Measurements from ENCODE around the gene PRMT2. TPM values are rescaled to one million over a fixed set of nuclear protein-coding genes. Genes with fewer than 3 reads are reported as not detected.

Gene PRMT2
- total RNA-seq, 2 donors from 2014 or later: 73.6 to 87.1 TPM

DNA sequence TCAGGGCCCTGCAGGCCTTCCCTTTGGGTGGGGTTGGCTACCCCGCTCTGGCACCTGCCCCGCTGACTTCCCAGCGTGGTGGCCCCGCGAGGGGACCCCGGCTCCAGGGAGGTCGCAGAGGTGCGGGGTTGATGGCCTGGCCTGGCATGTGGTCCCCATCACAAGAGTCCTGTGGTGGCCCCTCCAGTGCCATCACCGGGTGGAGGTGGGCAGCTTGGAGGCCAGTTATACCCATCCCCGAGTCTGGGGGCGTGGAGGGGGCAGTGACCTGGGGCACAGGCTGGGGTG lies 26.8 kb downstream of the PRMT2 start:
- H3K4me3 ChIP-seq (ENCODE audit: low read length): no peak overlapping the region
- H3K4me1 Mint-ChIP-seq: no peaks in the 10 kb centered on the region
- peaks cover 1% of the 10 kb centered on the region for H3K9me3 Mint-ChIP-seq
- peaks cover 48% of the 10 kb centered on the region for H3K36me3 Mint-ChIP-seq (ENCODE audit: low read depth)
- no peak overlapping the region for H3K27ac ChIP-seq (ENCODE audit: low read depth, low read length)
- H3K9me3 ChIP-seq (ENCODE audit: control insufficient read depth, low read length): no peaks in the 10 kb centered on the region
- no peak overlapping the region for H3K9ac ChIP-seq (ENCODE audit: extremely low read depth, low read length, poor library complexity, severe bottlenecking)
- no peak for DNase-seq
- TF ChIP-seq, protein P1, sequence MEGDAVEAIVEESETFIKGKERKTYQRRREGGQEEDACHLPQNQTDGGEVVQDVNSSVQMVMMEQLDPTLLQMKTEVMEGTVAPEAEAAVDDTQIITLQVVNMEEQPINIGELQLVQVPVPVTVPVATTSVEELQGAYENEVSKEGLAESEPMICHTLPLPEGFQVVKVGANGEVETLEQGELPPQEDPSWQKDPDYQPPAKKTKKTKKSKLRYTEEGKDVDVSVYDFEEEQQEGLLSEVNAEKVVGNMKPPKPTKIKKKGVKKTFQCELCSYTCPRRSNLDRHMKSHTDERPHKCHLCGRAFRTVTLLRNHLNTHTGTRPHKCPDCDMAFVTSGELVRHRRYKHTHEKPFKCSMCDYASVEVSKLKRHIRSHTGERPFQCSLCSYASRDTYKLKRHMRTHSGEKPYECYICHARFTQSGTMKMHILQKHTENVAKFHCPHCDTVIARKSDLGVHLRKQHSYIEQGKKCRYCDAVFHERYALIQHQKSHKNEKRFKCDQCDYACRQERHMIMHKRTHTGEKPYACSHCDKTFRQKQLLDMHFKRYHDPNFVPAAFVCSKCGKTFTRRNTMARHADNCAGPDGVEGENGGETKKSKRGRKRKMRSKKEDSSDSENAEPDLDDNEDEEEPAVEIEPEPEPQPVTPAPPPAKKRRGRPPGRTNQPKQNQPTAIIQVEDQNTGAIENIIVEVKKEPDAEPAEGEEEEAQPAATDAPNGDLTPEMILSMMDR (conservative IDR thresholded peaks at IDR 0.05): no peak
- H3K4me1 ChIP-seq (ENCODE audit: control insufficient read depth, insufficient read depth, low read length): no peaks in the 10 kb centered on the region
- 97 to 100% methylated on average over 9 to 11 of the region's 11 CpGs for WGBS, 2 experiments (ENCODE audit: insufficient coverage in 1 of 2, insufficient read length in 1 of 2)
- no peak overlapping the region for H3K4me3 Mint-ChIP-seq
- peaks cover 6% of the 10 kb centered on the region for H3K27me3 ChIP-seq (ENCODE audit: control insufficient read depth, insufficient read depth, low read length, poor library complexity, severe bottlenecking)
- H3K36me3 ChIP-seq (ENCODE audit: control insufficient read depth, insufficient read depth, low read length): peaks cover 40% of the 10 kb centered on the region
- H3K27me3 Mint-ChIP-seq (ENCODE audit: insufficient read depth): peaks cover 10% of the 10 kb centered on the region
- no peak overlapping the region for H3K27ac Mint-ChIP-seq

DNA sequence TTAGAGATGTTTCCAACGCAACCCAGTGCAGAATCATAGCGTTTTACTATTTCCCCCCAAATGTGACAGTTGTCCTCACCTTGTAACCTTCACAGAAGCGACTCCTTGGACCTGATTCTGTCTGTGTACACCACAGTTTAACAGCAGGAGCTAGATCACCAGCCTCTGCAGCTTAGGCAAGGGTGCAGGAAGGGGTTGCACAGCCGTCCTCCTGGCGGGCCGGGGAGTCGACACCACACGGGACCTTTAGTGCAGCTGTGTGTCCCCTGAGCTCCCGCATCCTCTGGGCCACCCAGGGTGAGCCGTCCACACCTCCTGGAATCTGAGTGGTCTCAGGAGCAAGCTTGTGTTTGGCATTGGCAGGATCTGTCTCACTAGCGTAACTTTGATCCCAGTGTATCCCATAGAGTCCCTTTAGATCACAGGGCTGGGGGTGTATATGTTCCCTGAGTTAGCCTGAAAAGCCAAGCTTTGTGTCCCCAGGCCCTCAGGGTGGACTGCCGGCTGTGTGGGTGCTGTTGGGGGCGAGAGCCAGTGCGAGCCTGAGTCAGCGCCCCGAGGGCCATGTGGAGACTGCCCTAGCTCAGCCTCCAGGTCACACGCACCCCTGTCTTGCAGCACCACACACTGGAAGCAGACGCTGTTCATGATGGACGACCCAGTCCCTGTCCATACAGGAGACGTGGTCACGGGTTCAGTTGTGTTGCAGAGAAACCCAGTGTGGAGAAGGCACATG lies 27.5 kb downstream of the PRMT2 start:
- TF ChIP-seq, protein P1 (conservative IDR thresholded peaks at IDR 0.05): no peak
- H3K27me3 Mint-ChIP-seq (ENCODE audit: insufficient read depth): peaks cover 15% of the 10 kb centered on the region
- peaks cover 43% of the 10 kb centered on the region for H3K36me3 Mint-ChIP-seq (ENCODE audit: low read depth)
- no peaks in the 10 kb centered on the region for H3K9me3 ChIP-seq (ENCODE audit: control insufficient read depth, low read length)
- no peak overlapping the region for H3K27ac ChIP-seq (ENCODE audit: low read depth, low read length)
- H3K9ac ChIP-seq (ENCODE audit: extremely low read depth, low read length, poor library complexity, severe bottlenecking): no peak overlapping the region
- DNase-seq: no peak
- no peak overlapping the region for H3K4me3 ChIP-seq (ENCODE audit: low read length)
- H3K4me3 Mint-ChIP-seq: no peak overlapping the region
- WGBS, 2 experiments (ENCODE audit: insufficient coverage in 1 of 2, insufficient read length in 1 of 2): 93 to 98% methylated on average over 18 to 21 of the region's 21 CpGs
- H3K27me3 ChIP-seq (ENCODE audit: control insufficient read depth, insufficient read depth, low read length, poor library complexity, severe bottlenecking): peaks cover 13% of the 10 kb centered on the region
- peaks cover 1% of the 10 kb centered on the region for H3K9me3 Mint-ChIP-seq
- H3K36me3 ChIP-seq (ENCODE audit: control insufficient read depth, insufficient read depth, low read length): peaks cover 34% of the 10 kb centered on the region
- no peak overlapping the region for H3K27ac Mint-ChIP-seq
- H3K4me1 Mint-ChIP-seq: no peaks in the 10 kb centered on the region
- no peaks in the 10 kb centered on the region for H3K4me1 ChIP-seq (ENCODE audit: control insufficient read depth, insufficient read depth, low read length)

DNA sequence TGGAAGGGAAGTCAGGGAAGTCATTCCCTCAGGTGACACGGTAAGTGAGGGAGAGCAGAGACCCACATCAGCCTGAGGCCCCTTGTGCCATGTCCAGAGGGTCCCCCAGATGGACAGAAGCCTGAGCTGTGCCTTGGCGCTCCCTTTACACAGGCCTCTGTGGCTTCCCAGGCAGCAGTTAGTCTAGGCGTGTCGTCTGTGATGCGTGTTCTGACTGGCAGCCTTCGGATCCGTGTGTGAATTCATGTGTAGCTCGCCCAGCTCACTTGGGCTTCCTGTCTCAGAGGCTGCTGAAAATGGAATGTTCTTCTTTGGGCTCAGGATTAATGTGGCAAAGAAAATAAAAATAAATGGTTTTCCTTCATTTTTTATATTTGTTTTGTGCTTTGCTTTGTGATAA lies 28.3 kb downstream of the PRMT2 start:
- TF ChIP-seq, protein P1 (conservative IDR thresholded peaks at IDR 0.05): no peak
- H3K36me3 ChIP-seq (ENCODE audit: control insufficient read depth, insufficient read depth, low read length): peaks cover 26% of the 10 kb centered on the region
- no peaks in the 10 kb centered on the region for H3K9me3 ChIP-seq (ENCODE audit: control insufficient read depth, low read length)
- Mint-ChIP-seq H3K4me1 (peaks cover 2% of the 10 kb centered on the region), H3K4me3 (no peak overlapping the region), H3K9me3 (peaks cover 1% of the 10 kb centered on the region), H3K27ac (no peak overlapping the region), H3K27me3 (ENCODE audit: insufficient read depth) (peaks cover 20% of the 10 kb centered on the region), H3K36me3 (ENCODE audit: low read depth) (peaks cover 36% of the 10 kb centered on the region)
- no peaks in the 10 kb centered on the region for H3K4me1 ChIP-seq (ENCODE audit: control insufficient read depth, insufficient read depth, low read length)
- H3K9ac ChIP-seq (ENCODE audit: extremely low read depth, low read length, poor library complexity, severe bottlenecking): no peak overlapping the region
- 89 to 93% methylated on average over 7 to 8 of the region's 8 CpGs for WGBS, 2 experiments (ENCODE audit: insufficient coverage in 1 of 2, insufficient read length in 1 of 2)
- H3K27ac ChIP-seq (ENCODE audit: low read depth, low read length): no peak overlapping the region
- DNase-seq: no peak
- no peak overlapping the region for H3K4me3 ChIP-seq (ENCODE audit: low read length)
- H3K27me3 ChIP-seq (ENCODE audit: control insufficient read depth, insufficient read depth, low read length, poor library complexity, severe bottlenecking): peaks cover 19% of the 10 kb centered on the region

Data from endodermal cell (in vitro differentiated cells).